HTR-8/SVneo (cell line): ENCODE data around the gene HPN.
"Not testable (repeated sequence)": the region's sequence is repeated elsewhere in the genome, so short reads cannot be mapped to it uniquely, and the experiment has no call there.

ENCODE experiments used
- DNase-seq: peaks from one replicate; pipeline ENCODE4 v3.0.0; 2011; ENCODE audit warnings: low spot score, mixed read lengths; ENCODE audit not compliant: insufficient read length
- FAIRE-seq: peaks from 2 replicates; lab custom pipeline; 2011; peaks lifted over from hg19 to GRCh38; lab: Jason Lieb, UNC

HPN gene

DNA sequence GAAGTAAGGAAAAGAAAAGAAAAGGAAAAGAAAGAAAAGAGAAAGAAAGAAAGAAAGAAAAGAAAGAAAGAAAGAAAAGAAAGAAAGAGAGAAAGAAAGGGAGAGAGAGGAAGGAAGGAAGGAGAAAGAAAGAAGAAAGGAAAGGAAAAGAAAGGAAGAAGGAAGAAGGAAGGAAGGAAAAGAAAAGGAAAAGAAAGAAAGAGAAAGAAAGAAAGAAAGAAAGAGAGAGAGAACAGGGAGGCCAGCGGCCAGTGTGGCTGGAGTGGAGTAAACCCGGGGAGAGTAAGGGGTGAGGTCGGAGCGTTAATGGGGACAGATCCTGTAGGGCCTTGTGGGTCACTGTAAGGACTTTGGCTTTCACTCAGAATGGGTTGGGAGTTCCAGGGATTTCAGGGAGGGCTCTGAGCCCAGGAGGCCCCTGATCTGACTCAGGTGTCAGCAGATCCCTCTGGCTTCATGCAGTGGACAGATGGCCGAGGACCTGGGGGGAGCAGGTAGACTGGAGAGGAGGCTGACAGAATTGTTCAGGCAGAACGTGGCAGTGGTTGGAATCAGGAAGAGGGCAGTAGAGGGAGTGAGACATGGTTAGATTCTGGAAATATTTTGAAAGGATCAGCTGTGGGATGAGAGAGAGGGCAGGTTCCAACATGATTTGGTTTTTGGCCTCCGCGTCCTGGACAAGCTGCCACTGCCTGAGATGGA, 54.3 kb downstream of the HPN start:
- FAIRE-seq (no peak), DNase-seq (no peak)

DNA sequence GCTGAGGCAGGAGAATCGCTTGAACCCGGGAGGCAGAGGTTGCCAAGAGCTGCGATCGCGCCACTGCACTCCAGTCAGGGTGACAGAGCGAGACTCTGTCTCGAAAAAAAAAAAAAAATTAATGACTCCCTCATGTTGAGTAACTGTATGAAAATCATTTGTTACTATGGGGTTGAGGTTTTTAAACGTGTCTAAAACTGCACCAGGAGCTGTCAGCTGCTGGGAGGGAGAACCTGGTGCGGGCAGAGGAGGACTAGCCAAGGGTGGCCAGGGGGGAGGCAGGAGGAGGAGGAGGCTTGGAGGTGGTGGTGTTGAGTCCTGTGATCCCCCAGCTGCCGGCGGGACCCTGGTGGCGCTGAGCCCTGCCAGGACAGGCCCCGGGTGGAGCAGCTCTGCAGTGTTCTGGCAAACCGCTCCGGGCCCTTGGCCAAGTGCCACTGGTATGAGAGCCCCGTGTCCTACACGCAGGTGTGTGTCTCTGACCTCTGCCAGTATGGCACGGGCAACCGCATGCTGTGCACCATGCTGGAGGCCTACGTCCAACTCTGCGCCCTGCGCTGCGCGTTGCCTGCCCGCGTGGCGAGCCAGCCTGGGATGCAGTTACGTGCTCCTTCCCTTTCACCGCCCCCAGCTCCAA, 57.0 kb downstream of the HPN start:
- FAIRE-seq (no peak), DNase-seq (no peak)

DNA sequence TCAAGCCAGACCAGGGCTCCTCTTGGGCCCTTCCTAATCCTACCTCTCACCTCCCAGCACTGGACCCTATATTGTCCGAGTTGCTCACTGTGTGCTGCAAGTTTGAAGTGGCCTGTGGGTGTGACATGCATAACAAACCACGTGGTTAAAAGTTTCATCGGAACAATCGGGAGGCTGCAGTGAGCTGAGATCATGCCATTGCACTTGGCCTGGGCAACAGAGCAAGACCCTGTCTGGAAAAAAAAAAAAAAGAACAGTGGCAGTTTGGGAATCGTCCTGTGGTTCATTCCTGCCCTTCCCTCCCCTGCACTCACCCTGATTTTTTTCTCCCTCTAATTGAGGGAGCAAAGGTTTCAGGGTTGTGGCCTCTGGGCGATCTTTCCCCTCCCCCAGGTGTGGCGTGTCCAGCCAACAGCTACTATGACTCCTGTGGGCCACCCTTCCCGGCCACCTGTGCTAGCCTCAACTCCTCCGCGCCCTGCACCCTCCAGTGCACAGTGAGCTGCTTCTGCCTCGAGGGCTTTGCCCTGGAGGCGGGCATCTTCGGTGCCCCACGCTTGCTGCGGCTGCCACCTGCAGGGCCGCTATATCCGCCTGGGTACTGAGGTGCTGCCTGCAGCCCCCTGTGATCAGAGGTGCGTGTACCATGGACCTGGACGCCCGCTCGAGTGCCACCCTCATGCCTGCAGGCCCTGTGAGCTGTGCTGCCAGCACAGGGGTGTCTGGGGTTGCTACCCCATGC, 57.8 kb downstream of the HPN start:
- DNase-seq (no peak), FAIRE-seq (no peak)

DNA sequence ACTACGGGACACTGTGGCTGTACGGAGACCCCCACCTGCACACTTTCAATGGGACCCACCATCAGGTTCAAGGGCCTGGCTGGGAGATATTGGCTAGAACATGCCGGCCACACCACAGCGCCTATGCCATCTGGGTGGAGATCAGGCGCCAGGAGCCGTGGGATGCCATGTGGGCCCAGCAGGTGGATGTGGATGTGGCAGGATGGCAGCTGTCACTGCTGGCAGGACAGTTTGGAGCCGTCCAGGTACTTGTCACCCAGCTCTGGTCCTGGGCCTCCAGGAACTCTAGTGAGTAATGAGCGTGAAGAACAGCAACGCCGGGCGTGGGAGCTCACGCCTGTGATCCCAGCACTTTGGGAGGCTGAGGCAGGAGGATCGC, 58.4 kb downstream of the HPN start:
- no peak for FAIRE-seq

DNA sequence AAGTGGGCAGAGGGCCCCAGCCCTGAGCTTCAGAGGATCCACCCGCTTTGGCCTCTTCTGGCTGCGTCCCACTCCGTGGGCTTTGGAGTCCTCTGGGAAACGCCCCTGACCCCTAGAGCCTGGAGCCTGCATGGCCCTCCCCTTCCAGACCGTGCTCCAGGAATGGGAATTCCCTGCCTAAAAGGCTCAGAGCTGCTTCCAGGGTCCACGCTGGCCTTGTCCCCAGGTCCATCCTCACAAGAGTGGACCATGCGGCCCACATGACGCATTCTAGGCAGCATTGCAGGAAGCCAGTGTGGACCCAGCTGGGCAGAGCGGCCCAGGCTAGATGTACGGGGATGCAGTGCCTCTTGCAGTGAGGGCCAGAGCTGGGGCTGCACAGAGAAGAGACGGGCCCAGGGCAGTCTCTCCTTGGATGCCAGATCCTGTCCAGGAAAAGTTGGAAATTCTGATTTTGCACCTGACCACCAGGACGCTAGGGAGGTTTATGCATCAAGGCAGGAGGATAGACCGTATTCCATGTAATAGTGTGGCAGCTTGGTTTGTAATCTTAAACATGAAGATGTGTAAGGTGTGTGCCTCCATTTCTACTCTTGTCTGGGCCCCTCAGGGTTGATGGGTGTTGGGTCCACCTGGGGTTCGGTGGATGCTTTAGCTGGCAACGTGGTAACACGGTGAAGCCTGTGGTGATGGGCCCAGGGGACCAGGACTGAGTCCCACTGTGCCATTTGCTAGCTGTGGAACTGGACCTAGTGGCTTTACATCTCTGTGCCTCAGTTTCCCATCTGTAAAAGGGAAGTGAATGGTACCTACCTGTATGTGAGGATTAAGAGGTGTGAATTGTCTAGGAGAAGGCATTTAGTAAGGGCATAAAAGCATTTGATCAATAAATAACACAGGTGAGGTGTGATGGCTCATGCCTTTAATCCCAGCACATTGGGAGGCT, 59.3 kb downstream of the HPN start:
- FAIRE-seq: no peak
- no peak for DNase-seq

More for the DNA sequence above, 58.4 kb downstream of the HPN start:
- no peak for DNase-seq

DNA sequence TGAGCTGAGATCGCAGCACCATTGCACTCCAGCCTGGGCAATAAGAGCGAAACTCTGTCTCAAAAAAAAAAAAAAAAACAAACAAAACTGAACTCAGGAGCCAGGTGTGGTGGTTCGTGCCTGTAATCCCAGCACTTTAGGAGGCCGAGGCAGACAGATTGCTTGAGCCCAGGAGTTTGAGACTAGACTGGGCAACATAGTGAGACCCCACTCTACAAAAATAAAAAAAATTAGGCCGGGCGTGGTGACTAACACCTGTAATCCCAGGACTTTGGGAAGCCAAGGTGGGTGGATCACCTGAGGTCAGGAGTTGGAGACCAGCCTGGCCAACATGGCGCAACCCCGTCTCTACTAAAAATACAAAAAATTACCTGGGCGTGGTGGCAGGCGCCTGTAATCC, 60.4 kb downstream of the HPN start:
- FAIRE-seq, DNase-seq: not testable (repeated sequence)

DNA sequence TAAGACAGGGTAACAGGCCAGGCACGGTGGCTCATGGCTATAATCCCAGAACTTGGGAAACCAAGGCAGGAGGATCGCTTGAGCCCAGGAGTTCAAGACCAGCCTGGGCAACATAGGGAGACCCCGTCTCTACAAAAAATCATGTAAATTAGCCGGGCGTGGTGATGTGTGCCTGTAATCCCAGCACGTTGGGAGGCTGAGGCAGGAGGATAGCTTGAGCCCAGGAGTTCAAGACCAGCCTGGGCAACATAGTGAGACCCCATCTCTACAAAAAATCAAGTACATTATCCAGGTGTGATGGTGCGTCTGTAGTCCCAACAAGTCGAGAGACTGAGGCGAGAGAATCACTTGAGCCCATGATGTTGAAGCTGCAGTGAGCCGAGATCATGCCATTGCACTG, 62.1 kb downstream of the HPN start:
- not testable (repeated sequence) for FAIRE-seq

DNA sequence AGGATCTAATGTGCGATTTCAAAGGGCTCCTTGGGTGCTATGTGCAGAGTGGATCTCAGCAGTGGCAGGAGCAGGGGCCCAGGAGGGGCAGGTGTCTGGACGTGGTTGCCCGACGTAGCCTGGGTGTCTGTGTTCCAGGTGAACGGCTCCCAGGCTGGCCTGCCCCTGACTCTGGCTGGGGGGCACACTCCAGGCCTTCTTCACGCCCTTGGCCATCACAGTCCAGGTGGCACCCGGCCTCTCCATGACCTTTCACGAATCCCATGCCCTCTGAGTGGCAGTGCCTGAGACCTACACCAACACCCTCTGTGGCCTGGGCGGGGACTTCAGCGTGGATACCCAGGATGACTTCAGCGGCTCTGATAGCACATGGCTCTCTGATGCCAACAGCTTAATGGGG, 62.8 kb downstream of the HPN start:
- DNase-seq: no peak
- FAIRE-seq: no peak

More for the DNA sequence above, 62.1 kb downstream of the HPN start:
- DNase-seq: not testable (repeated sequence)

DNA sequence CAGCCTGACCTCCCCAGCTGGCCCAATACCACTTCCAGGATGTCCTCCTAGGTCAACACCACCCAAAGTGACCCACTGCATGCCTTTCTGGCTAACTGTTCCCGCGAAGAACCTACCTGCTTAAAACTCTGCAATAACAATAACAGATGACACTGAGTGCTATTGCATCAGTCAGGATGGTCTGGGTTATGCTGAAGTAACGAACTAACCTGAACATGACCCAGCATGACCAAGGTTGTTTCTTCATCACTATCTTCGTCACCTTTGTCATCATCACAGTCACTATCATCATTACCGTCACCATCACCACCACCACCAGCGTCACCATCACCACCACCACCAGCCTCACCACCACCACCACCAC, 63.5 kb downstream of the HPN start:
- DNase-seq (no peak), FAIRE-seq (no peak)

DNA sequence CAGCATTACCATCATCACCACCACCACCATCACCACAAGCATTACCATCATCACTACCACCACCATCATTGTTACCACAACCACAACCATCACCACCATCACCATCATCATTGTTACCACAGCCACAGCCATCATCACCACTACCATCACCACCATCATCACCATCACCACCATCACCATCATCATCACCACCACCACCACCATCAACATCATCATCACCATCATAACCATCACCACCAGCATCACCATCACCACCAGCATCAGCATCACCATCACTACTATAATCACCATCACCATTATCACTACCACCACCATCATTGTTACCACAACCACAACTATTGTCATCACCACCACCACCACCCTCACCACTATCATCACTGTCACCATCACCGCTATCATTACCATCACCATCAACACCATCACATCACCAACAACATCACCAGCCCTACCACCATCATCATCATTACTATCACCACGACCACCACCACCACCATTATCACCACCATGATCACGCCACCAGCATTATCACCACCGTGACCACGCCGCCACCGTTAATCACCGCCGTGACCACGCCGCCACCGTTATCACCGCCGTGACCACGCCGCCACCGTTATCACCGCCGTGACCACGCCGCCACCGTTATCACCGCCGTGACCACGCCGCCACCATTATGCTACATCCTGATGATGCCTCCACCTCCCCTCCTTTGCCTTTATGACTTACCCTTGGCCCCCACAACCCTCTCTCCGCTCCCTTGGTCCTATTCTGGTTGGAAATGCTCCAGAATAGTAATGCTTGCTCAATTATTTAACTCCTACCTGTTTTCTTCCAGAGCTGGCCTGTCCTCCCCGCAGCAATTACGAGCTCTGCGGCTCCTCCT, 64.1 kb downstream of the HPN start:
- DNase-seq (no peak), FAIRE-seq (peak; percentile 95)

DNA sequence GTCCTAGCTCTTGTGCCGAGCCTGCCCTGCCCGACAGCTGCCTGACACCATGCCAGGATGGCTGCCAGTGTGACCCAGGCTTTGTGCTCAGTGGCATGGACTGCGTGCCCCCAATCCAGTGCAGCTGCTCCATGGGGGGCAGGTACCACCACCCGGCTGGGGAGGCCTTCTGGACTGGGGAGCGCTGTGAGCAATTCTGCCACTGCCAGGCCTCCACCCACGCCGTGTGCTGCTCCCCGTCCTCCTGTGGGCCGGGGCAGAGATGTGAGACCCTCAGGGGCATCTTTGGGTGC, 64.7 kb downstream of the HPN start:
- no peak for DNase-seq
- no peak for FAIRE-seq

DNA sequence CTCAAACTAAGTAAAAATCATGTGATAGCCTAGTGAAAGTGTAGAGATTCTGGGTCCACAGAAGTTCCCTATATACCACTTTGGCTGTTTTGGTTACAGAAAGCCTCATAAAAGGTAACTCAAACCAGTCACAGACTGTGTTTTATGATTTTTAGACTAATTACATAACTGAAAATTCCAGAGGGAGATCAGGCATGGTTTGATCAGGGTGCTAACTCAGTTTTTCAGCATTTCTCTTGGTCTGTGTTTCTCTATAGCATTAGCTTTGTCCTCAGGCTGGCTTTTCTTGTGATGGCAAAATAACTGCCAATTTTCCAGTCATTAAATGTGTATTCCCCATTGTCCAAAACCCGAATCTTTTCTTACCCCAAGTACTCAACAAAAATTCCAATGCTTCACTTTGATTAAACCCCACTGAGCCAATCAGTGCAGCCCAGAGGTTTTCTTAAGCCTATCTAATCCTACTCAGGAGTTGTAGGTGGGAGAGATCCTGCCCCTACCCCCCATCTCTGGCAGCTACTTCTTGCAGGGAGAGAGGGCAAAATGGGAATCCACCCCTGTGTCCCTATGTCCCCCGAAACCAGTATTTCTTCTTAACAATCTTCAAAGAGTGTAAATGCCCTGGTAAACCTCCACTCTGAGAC, 65.5 kb downstream of the HPN start:
- DNase-seq (no peak), FAIRE-seq (no peak)

DNA sequence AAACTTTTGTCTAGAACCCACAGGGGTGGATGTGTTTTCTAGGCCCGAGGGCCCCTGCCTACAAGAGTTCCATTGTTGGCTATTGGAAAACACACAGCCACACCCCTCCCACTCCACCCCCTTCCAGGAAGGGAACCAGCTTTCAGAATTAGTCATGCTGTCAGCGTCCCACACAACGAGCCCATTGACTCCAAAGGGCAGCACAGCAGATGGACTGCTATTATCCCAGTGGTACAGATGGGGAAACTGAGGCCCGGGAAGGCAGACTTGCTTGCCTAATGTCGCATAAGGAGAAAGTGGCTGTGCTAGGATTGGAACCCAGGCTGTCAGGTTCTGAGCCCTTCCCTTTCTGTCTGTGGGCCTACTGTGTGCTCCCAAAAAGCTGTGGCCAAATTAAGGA, 66.0 kb downstream of the HPN start:
- FAIRE-seq: no peak

DNA sequence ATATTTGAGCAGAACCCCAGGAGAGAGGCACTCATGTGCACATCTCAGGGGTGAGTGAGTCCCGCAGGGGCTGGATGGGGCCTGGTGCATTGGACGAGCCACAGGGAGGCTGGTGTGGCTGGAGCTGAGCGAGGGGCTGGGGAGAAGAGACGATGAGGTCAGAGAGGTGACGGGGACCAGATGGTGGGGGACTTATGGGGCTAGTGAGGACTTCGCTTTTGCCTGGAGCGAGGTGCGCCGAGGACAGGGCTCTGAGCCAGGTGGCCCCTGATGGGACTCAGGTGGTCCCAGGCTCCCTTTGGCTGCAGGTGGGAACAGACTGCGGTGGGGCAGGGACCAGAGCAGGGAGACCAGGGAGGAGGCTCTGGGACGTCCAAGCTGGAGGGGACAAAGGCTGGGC, 67.2 kb downstream of the HPN start:
- DNase-seq (no peak), FAIRE-seq (no peak)

More for the DNA sequence above, 66.0 kb downstream of the HPN start:
- DNase-seq: no peak

DNA sequence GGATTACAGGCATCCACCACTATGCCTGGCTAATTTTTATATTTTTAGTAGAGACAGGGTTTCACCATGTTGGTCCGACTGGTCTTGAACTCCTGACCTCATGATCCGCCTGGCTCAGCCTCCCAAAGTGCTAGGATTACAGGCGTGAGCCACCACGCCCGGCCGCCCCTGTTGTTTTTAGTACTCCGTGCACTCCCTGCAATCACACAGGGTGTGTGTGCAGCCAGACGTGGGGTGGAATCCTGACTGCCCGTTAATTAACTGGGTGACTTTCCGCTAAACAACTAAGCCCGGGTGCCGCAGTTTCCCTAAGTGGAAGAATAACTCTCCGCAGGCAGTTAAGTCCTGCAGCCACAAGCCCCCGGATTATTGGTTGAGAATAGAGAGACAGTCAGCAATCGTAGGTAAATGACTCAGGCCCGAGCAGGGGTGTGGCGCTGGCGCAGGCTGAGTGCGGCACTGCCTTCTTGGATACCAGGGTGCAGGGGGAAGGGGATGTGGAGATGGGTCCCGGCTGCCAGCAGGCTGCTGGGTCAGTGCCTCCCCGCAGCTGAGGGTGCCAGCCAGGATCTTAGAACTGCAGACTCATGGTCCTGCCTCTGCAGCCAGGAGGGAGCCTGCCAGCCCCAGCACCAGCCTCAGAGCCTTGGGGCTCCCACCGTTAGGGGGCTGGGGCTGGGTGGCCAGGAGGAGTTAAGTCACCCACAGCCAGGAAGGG, 68.0 kb downstream of the HPN start:
- no peak for DNase-seq
- FAIRE-seq: no peak

DNA sequence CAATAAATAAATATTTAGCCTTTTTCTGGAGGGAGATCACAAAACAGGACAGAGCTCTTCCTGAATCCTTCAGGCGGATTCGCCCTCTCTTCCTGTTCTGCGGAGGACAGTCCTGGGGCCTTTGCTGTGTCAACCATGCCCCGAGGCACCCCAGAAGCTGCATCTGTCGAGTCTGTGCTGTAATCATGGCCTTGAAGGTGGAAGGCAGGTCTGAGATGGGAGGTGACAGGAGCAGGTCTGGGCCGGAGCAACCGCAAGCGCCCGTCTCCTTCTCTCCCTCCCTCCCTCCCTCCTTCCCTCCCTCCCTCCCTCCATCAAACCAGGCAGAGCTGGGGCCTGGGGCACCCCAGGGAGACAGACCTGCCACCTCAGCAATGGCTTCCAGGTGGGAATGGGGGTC, 69.5 kb downstream of the HPN start:
- FAIRE-seq (no peak), DNase-seq (no peak)

DNA sequence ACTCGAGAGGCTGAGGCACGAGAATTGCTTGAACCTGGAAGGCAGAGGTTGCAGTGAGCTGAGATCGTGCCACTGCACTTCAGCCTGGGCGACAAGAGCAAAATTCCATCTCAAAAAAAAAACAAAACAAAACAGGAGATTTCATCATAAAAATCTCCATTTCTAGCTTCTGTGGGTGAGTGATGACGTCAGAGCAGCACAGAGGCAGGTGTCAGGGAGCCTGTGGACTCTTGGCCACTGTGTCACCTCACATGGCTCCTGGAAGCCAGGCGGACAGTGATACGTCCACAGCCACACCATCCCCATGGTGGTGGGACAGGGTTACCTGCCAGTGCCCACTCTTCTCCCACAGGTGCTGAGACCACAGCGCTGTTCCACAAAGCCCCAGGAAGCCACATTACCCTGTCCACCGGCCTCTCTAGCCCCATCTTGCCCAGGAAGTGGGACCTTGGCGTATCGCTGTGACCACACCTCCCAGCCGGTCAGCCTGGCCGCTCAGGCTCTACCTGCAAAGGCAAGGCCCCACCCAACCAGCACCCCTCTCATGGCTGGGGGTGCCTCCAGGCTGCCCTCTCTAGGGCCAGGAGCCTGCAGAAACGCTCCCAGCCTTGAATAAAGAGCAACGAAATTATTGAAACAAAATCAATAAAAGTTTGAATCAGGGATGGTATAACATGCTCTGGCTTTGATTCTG, 71.6 kb downstream of the HPN start:
- FAIRE-seq (no peak), DNase-seq (no peak)
